H7 (cell line): ENCODE data around the gene LPCAT1. TPM values are rescaled to one million over a fixed set of nuclear protein-coding genes. Genes with fewer than 3 reads are reported as not detected.

Source experiments
- DNase-seq: peaks from one replicate; pipeline ENCODE4 v3.0.0; 2012
- H3K27me3 ChIP-seq: 2 replicates; pipeline ENCODE4 v1.6.0; 2011; ENCODE audit warnings: mild to moderate bottlenecking, low read length; ENCODE audit not compliant: control insufficient read depth, insufficient read depth
- H3K36me3 ChIP-seq: replicated peaks from 2 replicates; pipeline ENCODE4 v1.5.1; 2011; ENCODE audit warnings: low read length; ENCODE audit not compliant: control insufficient read depth, insufficient read depth
- H3K4me3 ChIP-seq: 2 replicates; pipeline ENCODE4 v1.5.1; 2011; ENCODE audit warnings: low read depth, mild to moderate bottlenecking, control low read depth, low read length, moderate library complexity; ENCODE audit not compliant: insufficient read depth
- total RNA-seq: library from RNA; depleted of rRNA; stranded (reverse); fragments of >200 nt; shearing (Covaris generic); gene quantifications from 2 replicates; pipeline ENCODE4 v1.2.3, GENCODE V29; 2014

Gene LPCAT1
- total RNA-seq, 1 experiment from 2014 or later, result 77.5 TPM

- Histone ChIP-seq H3K4me3 (no peak overlapping the region), H3K27me3 (peaks cover 60% of the 10 kb centered on the region), H3K36me3 (no peaks in the 10 kb centered on the region)
- no peak for DNase-seq
These were observed 77.0 kb downstream of the LPCAT1 start for GRCh38 chr5:1446602-1447343.

DNA sequence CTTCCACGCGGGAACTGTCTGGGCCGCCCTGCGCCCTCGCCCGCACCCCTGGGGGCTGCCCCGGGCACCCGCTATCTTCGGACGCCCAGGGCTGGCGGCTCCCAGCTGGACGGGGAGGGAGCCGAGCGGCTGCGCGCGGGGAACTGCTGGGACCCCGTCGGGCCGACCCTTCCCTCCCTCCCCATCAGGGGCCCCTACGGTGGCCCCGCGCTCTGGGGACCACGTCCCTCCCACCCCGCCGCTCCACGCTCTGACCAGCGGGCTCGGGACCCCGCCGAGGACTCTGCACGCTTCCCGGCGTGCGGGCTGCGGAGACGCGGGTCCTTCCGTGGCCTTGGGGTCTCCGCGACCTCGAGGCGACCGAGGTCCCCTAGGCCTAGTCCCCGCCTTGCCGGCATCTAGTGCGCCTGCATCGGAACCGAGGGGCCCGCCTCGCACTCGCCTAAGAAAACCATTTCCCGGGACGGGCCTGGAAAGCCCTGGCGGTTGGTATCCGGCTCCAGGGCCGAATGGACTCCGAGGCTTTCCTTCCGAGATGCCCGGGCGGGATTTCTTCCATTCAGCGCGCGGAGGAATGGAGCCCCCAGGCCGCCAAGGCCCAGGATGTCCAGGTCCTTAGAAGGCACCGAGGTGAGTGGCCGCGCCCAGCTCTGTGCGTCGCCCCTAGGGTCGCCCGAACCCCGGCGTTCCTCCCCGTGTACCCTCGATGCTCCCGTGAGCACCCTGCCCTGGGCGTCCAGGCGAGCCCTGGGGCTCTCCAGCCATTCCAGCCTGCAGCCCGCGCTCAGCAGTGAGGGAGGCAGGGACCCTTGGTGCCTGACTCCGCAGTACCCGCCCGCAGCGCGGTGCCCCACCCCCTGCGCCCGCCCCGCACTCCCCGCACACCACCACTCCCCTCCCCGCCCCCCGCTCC lies 77.8 kb downstream of the LPCAT1 start:
- peak; percentile 82 for DNase-seq
- Histone ChIP-seq H3K27me3 (peaks cover 63% of the 10 kb centered on the region), H3K36me3 (no peaks in the 10 kb centered on the region), H3K4me3 (peak overlapping the region; percentile 53)

GRCh38 chr5:1445313-1445688 lies 78.5 kb downstream of the LPCAT1 start, which contains the start of gene SLC6A3:
TSS of gene SLC6A3 (minus strand) at chr5:1445440. CDS start at chr5:1443197, 2,243 bp downstream.
- Histone ChIP-seq H3K4me3 (peak within 1 kb of the TSS; percentile 53), H3K27me3 (peaks cover 63% of the 10 kb centered on the region), H3K36me3 (no peaks in the 10 kb centered on the region)
- DNase-seq, result peak; percentile 98

DNA sequence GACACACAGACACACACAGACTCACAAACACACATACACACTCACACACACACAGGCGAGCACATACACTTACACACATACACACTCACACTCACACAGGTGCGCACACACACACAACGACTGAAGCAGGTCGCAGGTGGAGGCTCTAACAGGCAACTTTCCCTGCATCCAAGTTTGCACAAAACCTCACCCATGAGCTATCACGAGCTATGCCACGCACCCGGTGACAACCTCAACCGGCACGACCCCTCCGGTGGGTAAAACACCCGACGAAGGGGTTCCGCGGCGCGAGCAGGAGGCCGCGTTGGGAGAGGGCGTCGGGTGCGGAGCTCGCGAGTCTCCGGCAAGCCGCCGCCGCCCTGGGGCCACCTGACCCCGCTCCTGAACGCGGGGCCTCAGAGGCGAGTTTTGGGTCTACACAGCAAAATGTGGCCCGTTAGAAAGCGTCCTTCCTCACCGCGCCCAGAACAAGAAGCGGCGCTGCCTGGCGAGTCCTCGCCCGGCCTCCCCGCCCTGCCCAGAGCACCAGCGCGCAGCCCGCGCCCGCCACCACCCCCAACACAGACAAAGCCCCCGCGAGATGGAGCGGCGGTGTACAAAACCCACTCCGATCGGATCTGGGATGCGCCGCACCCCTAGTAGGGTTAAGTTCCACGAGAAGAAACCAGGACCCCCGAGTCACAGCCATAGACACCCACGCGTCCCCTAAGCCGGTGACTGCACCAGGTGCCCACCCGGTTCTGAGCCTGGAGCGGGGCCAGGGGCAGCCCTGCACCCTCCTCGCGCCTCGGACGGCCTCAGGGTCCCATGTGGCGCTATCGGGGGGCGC lies 79.2 kb downstream of the LPCAT1 start:
- DNase-seq, result peak; percentile 82
- peaks cover 63% of the 10 kb centered on the region for H3K27me3 ChIP-seq
- peak overlapping the region; percentile 37 for H3K4me3 ChIP-seq
- no peaks in the 10 kb centered on the region for H3K36me3 ChIP-seq

DNA sequence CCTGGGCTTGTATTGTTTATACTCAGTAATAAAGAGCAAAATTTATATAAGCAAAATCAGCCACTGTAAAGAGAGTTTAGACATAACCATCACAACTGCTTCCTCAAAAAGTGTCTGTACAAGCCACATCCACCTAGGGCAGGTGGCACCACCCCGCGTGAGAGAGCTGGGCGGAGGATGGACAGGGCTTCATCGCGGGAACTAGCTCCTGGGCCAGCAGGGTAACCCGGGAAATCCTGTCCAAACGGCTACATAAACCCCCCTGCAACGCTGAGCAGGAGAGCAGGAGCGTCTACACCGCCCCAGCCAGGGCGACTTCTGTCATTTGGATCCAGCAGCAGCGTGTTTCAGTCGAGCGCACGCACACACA lies 79.8 kb downstream of the LPCAT1 start:
- Histone ChIP-seq H3K27me3 (peaks cover 63% of the 10 kb centered on the region), H3K4me3 (no peak overlapping the region), H3K36me3 (no peaks in the 10 kb centered on the region)
- peak; percentile 58 for DNase-seq

DNA sequence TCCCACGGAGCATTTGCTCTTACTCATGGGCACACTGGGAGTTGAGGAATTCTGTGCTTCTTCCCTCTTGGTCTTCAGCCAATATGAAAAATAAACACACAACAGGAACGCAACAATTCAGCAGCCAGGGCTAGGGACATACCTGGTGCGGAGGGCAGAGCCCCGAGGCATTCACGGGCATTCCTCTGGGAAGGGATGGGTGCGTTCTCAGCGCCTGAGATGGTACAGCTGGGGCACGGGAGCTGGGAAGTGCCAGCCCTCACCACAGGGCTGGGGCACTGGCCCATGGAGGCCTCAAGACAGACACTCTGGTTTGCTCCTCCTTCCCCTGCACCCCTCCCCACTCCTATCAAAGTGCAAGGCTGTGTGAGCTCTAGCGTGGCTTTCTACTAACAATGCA lies 80.6 kb downstream of the LPCAT1 start:
- Histone ChIP-seq H3K27me3 (peaks cover 60% of the 10 kb centered on the region), H3K36me3 (no peaks in the 10 kb centered on the region)

DNA sequence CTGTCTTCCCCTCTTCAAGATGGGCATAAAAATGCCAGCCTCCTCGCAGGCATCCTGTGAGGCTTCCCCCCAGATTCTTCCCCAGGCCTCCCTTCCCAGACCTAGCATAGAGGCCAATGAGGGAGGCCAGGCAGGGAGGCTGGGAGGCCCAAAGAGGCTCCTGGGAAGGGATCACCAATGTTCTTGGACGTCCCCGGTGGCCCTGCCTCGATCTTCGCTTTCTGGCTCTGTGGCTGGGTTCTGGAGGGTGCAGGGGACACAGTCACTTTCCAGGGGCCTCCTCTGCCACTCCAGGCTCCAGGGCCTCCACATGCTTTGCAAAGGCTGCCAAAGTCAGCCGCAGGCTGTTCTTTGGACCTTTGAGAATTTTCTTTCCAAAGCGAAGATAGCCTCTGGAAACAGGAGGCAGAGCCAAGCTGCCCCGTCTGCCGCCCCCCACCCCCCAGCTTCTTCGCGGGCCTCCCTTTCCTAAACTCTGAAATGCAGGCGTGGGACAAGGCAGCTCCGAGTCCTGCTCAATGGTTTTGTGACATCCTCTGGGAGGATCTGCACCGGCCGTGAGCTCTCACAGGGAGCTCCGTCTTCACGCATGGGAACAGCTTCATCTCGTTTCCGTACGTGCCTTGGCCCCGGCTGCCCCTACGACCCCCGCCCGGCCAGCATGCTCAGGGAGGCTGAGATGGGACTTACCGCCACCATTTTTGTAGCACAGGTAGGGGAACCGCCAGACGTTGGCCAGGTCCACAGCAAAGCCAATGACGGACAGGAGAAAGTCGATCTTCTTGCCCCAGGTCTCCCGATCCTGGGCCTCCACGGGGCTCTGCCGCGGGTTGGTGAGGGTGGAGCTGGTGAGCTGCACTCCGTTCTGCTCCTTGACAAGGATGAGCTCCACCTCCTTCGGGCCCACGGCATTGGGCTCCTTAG lies 81.3 kb downstream of the LPCAT1 start:
- Histone ChIP-seq H3K4me3 (no peak overlapping the region), H3K36me3 (no peaks in the 10 kb centered on the region), H3K27me3 (peaks cover 54% of the 10 kb centered on the region)
- peak; percentile 47 for DNase-seq

More for the DNA sequence above, 80.6 kb downstream of the LPCAT1 start:
- DNase-seq, result peak; percentile 42
- no peak overlapping the region for H3K4me3 ChIP-seq

- H3K4me3 ChIP-seq, result no peak overlapping the region
- peaks cover 43% of the 10 kb centered on the region for H3K27me3 ChIP-seq
- no peaks in the 10 kb centered on the region for H3K36me3 ChIP-seq
- DNase-seq, result no peak
These were observed 82.4 kb downstream of the LPCAT1 start for GRCh38 chr5:1441166-1441865.

GRCh38 chr5:1440098-1440493 lies 83.7 kb downstream of the LPCAT1 start:
- Histone ChIP-seq H3K27me3 (peaks cover 32% of the 10 kb centered on the region), H3K4me3 (no peak overlapping the region), H3K36me3 (no peaks in the 10 kb centered on the region)
- DNase-seq, result no peak

DNA sequence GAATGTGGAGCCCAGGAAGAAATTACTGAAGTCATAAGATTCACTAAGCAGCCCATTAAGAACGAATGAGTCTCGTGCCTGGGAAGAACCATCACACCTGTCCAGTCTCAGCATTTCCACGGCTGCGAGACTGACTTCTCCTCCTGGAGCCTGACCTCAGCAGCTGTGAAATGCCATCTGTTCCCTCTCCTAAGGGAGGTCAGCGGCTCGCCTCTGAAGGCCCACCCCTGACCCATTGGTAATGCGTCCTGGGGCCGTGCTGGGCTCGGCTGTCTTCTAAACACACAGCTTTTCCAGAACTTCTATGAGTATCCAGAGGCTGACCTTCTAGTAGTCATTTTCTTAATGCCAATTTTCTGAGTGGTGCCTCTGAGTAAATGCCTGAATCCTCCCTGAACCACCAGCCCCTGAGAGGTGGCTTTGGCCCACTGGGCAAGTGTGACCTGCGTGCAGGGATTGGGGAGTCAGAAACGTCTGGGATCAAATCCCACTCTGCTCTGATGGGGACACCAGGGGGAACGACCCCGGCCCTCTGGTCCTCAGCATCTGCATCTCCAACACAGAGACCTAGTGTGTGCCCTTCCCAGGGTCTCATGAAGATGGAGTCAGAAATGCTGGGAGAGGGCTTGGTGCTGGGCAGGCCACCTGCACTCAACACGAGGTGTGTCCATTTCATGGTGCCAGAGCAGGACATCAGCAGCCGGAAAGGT lies 84.2 kb downstream of the LPCAT1 start:
- Histone ChIP-seq H3K36me3 (no peaks in the 10 kb centered on the region), H3K27me3 (peaks cover 27% of the 10 kb centered on the region), H3K4me3 (no peak overlapping the region)
- peak; percentile 16 for DNase-seq

DNA sequence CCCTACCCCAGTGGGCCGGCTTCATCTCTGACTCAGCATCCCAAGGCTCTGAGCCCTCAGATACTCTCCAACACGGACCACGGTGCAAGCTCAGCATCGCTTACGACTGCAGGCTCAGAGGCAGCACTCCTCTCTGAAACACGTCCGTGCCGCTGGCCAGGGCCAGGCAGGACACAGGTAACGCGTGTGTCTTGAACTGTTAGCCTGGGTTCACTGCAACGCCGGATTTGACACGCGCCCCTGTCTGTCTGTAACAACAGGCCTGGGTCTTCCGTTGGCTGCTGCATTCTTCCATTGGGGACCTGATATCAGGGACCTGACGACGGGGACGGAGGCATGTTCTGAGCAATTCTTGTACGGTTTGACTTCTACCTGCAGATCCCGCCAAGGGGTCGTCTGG lies 84.9 kb downstream of the LPCAT1 start:
- no peaks in the 10 kb centered on the region for H3K36me3 ChIP-seq
- no peak overlapping the region for H3K4me3 ChIP-seq
- peaks cover 20% of the 10 kb centered on the region for H3K27me3 ChIP-seq
- DNase-seq, result no peak

DNA sequence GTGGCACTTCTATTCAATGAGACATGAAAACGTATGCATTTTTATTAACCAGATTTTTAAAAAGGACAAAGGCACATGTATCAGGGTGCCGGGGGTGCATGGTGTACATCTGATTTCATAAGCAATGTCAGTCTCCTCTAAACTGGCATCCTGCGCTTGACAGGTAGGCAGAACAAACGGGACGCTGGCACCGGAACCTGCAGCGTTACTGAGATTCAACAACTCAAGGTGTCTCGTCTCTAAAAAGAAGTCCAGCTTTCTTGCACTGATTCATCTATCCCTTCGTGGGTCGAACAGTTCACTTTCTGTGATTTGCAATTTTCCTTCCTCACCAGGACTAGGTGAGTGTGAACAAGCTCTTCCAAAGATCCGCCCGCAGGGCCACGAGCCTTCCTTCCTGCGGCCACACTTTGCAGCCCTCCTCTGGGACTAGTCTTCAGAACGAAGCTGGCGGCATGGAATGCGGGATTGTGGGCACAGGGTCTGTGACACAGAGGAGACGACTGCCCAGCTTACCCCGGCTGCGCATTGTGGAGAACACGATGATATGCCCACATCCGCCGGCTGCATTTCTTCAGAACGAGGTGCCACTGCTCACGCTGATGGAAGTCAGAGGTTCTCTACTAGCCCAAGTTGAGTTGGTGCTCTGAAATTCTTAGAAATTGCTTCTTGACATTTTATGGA lies 85.7 kb downstream of the LPCAT1 start:
- H3K36me3 ChIP-seq, result no peaks in the 10 kb centered on the region
- peaks cover 11% of the 10 kb centered on the region for H3K27me3 ChIP-seq
- peak; percentile 24 for DNase-seq
- H3K4me3 ChIP-seq, result no peak overlapping the region
